K562 (cell line): ENCODE data around the gene ATP5PB. TPM values are rescaled to one million over a fixed set of nuclear protein-coding genes. Genes with fewer than 3 reads are reported as not detected.

Experiments
- ATAC-seq: fragments of 200-7000 bp; cut with Tn5 transposase; 3 replicates; pipeline ENCODE4 v1.9.1; 2020; ENCODE audit warnings: moderate library complexity
- BruUV-seq: library from RNA; stranded (reverse); fragments of 400-500 nt; replicated peaks from 2 replicates; lab custom pipeline; 2021; lab: Mats Ljungman, UMichigan
- CTCF ChIA-PET: fragments of 300-600 bp; formaldehyde crosslinking; extraction: SDS; loops from one replicate; lab custom pipeline; 2021; ENCODE audit warnings: low intra/inter-chr PET ratio; lab: Yijun Ruan, JAX
- POLR2A ChIA-PET: fragments of 300-600, 350-650 bp; sonication (Branson Sonifier 250); formaldehyde crosslinking; extraction: SDS; loops from one replicate; lab custom pipeline; 2021; ENCODE audit warnings: antibody characterized with exemption, inconsistent platforms; lab: Yijun Ruan, JAX
- DNase-seq, 4 experiments: peaks; one replicate each; pipeline versions ENCODE4 v3.0.0 to v3.0.0-alpha.2; 2011 to 2018; ENCODE audit warnings: low spot score in 3 of 4, mixed read lengths in 3 of 4; ENCODE audit errors: extremely low read depth in 1 of 4
- FAIRE-seq: peaks from 2 replicates; lab custom pipeline; 2011; peaks lifted over from hg19 to GRCh38; lab: Jason Lieb, UNC
- H2AFZ ChIP-seq: 2 replicates; pipeline ENCODE4 v1.6.0; 2011; ENCODE audit warnings: low read depth, low read length, control low read depth, inconsistent platforms
- H3K27ac ChIP-seq: fragments of 200-600 bp; 3 replicates; pipeline ENCODE4 v1.8.0; 2011; ENCODE audit warnings: low read depth, mild to moderate bottlenecking, control low read depth, inconsistent platforms, low read length, moderate library complexity, mixed read lengths; ENCODE audit errors: extremely low read depth
- H3K27me3 ChIP-seq, 2 experiments: fragments of 300-600 bp in 1 of 2; 2 replicates in 1 of 2; 3 replicates in 1 of 2; pipeline versions ENCODE4 v1.6.0 to v1.8.0; 2011; ENCODE audit warnings: inconsistent platforms in 2 of 2, low read length in 2 of 2, mild to moderate bottlenecking in 1 of 2, mixed read lengths in 1 of 2, moderate library complexity in 1 of 2; ENCODE audit not compliant: control insufficient read depth in 2 of 2, insufficient read depth in 2 of 2
- H3K36me3 ChIP-seq: fragments of 300-600 bp; 3 replicates; pipeline ENCODE4 v1.8.0; 2011; ENCODE audit warnings: mild to moderate bottlenecking, low read length, inconsistent platforms; ENCODE audit not compliant: control insufficient read depth, insufficient read depth
- H3K4me1 ChIP-seq, 2 experiments: fragments of 200-600 bp in 1 of 2; replicated peaks in 1 of 2; 2 replicates in 1 of 2; 3 replicates in 1 of 2; pipeline versions ENCODE4 v1.5.1 to v1.8.0; 2011; ENCODE audit warnings: inconsistent platforms in 2 of 2, low read length in 2 of 2, mild to moderate bottlenecking in 1 of 2, mixed read lengths in 1 of 2, moderate library complexity in 1 of 2; ENCODE audit not compliant: control insufficient read depth in 2 of 2, insufficient read depth in 2 of 2
- H3K4me2 ChIP-seq: 2 replicates; pipeline ENCODE4 v1.6.1; 2011; ENCODE audit warnings: low read length, control low read depth, inconsistent platforms, mixed read lengths; ENCODE audit not compliant: insufficient read depth
- H3K4me3 ChIP-seq: fragments of 200-600 bp; sonication (generic), shearing (Covaris generic); 2 replicates; pipeline ENCODE4 v1.5.1; 2016; ENCODE audit warnings: control low read depth, inconsistent platforms
- H3K79me2 ChIP-seq: fragments of 200-600 bp; 3 replicates; pipeline ENCODE4 v1.8.0; 2011; ENCODE audit warnings: low read length, inconsistent platforms; ENCODE audit not compliant: control insufficient read depth, insufficient read depth
- H3K9ac ChIP-seq, 2 experiments: 2 replicates each; pipeline versions ENCODE4 v1.6.0 to v1.6.1; 2011; ENCODE audit warnings: low read depth in 2 of 2, low read length in 2 of 2, control low read depth in 1 of 2, inconsistent platforms in 1 of 2, mild to moderate bottlenecking in 1 of 2, mixed read lengths in 1 of 2; ENCODE audit not compliant: insufficient read depth in 1 of 2
- H3K9me1 ChIP-seq: one replicate; pipeline ENCODE4 v1.6.0; 2011; ENCODE audit warnings: inconsistent platforms, mild to moderate bottlenecking, low read length, moderate library complexity; ENCODE audit not compliant: control insufficient read depth, insufficient read depth
- H3K9me3 ChIP-seq: replicated peaks from 2 replicates; pipeline ENCODE4 v1.5.1; 2011; ENCODE audit warnings: low read depth, low read length, inconsistent platforms; ENCODE audit not compliant: control insufficient read depth, insufficient read depth
- H4K20me1 ChIP-seq: replicated peaks from 2 replicates; pipeline ENCODE4 v1.6.1; 2011; ENCODE audit warnings: low read length, inconsistent platforms, mixed read lengths; ENCODE audit not compliant: control insufficient read depth, insufficient read depth
- FOXJ2 ChIP-seq: fragments of 200-800 bp; sonication (Bioruptor generic); IDR thresholded peaks from 2 replicates; pipeline ENCODE4 v1.6.1; 2016; ENCODE audit warnings: missing genetic modification characterization, missing compliant biosample characterization
- KLF10 ChIP-seq: fragments of 250-450 bp; sonication (Bioruptor Pico); IDR thresholded peaks from 2 replicates; pipeline ENCODE4 v1.6.1; 2021; ENCODE audit warnings: matching md5 sums
- NFYB ChIP-seq: IDR thresholded peaks from 2 replicates; pipeline ENCODE4 v1.6.1; 2011; ENCODE audit warnings: mild to moderate bottlenecking, moderate library complexity; ENCODE audit not compliant: insufficient read length; ENCODE audit errors: extremely low read depth
- SNRNP70 ChIP-seq: fragments of 200-400 bp; formaldehyde crosslinking; optimal IDR thresholded peaks from 2 replicates; pipeline ENCODE3; 2017; ENCODE audit warnings: low read depth, low read length
- ZC3H4 ChIP-seq: sonication (generic); formaldehyde crosslinking; IDR thresholded peaks from 2 replicates; pipeline ENCODE4 v1.9.0; 2021; ENCODE audit warnings: missing genetic modification reagents, borderline replicate concordance
- ZNF274 ChIP-seq: IDR thresholded peaks from 2 replicates; pipeline ENCODE4 v1.6.1; 2011; ENCODE audit warnings: low read depth, mild to moderate bottlenecking, low read length, moderate library complexity, borderline replicate concordance
- ZNF384 ChIP-seq: IDR thresholded peaks from 2 replicates; pipeline ENCODE4 v1.6.1; 2012; ENCODE audit warnings: low read depth, low read length, improper control_type of control experiment
- ZNF561 ChIP-seq: fragments of 450-650 bp; formaldehyde crosslinking; conservative IDR thresholded peaks from 2 replicates; pipeline ENCODE4 v1.4.0; 2020; ENCODE audit warnings: mild to moderate bottlenecking, moderate library complexity
- WGBS: fragments of 100-300 bp; shearing (Covaris generic); methylation state at CpG from one replicate; pipeline ENCODE4 v1.1.6; 2016; ENCODE audit warnings: low coverage, mixed read lengths; ENCODE audit not compliant: insufficient coverage; ENCODE audit errors: missing lambda C conversion rate; 5-methylcytosine and 5-hydroxymethylcytosine counted together
- in situ Hi-C: fragments of 300-500 bp; cut with MboI; formaldehyde crosslinking; loops from 4 replicates; pipeline ENCODE4 v1.15.0; 2018; ENCODE audit warnings: inconsistent platforms, mixed read lengths
- intact Hi-C: fragments of 100-400 bp; cut with micrococcal nuclease; formaldehyde crosslinking; loops from 2 replicates; pipeline ENCODE4 v1.14.2; 2022
- polyA plus RNA-seq, 8 experiments: library from polyadenylated mRNA; depleted of rRNA in 4 of 8; stranded (reverse) in 5 of 8; unstranded in 3 of 8; fragments of >200 nt; fragmentation: Nextera tagmentation in 2 of 8; fragmentation: Illumina TruSeq in 1 of 8; extraction: Ambion mirVana in 2 of 8; extraction: Trizol in 1 of 8; gene quantifications; 2 replicates each; pipeline versions ENCODE4 v1.2.1 to v1.2.3, GENCODE V29; 2011 to 2014; ENCODE audit warnings: inconsistent platforms in 1 of 8, missing spikeins in 1 of 8
- total RNA-seq, 7 experiments: library from RNA; depleted of rRNA in 6 of 7; stranded (reverse); fragments of >200 nt in 6 of 7; fragmentation: Illumina TruSeq in 2 of 7; extraction: Trizol in 2 of 7; gene quantifications; 2 replicates each; pipeline versions ENCODE4 v1.2.1 to v1.2.3, GENCODE V29; 2011 to 2021; ENCODE audit warnings: low replicate concordance in 1 of 7
- TF ChIP-seq, protein P1 (sequence below): fragments of 250-450 bp; sonication (Bioruptor Pico); IDR thresholded peaks from 2 replicates; pipeline ENCODE4 v1.4.0; 2020; ENCODE audit warnings: borderline replicate concordance

The ATP5PB gene
- total and polyA plus RNA-seq, 9 of the 15 experiments (the other 6 are each of a cell fraction or from before 2014, with no cell fraction given): 651 to 2,735 (median 1,061) TPM

- CTCF ChIA-PET: no interaction called here
- BruUV-seq: no TSS peak
- no peaks in the 10 kb centered on the region for H3K79me2 ChIP-seq
- in situ Hi-C loops: loop anchor here (5.0 to 25.0 kb wide), 2 partner anchors 273 to 853 kb away; partner anchors contain the start of gene DDX20
- no peak for DNase-seq
- no peaks in the 10 kb centered on the region for H3K36me3 ChIP-seq
- no peak overlapping the region for H3K27ac ChIP-seq
- H3K4me2 ChIP-seq: no peak overlapping the region
- no peak overlapping the region for H3K4me3 ChIP-seq
- intact Hi-C loops: loop anchor here (5.0 kb wide), 1 partner anchor 883 kb away; no protein-coding TSS in a partner anchor
- H3K9ac ChIP-seq: no peak overlapping the region
- H2AFZ ChIP-seq: no peak overlapping the region
- POLR2A ChIA-PET: no interaction called here
- TF ChIP-seq FOXJ2 (no peak), ZNF384 (no peak), ZC3H4 (no peak), ZNF274 (no peak), KLF10 (CRISPR knock-in tag) (no peak), SNRNP70 (no peak), NFYB (no peak), ZNF561 (CRISPR knock-in tag) (no peak)
- TF ChIP-seq, protein P1, sequence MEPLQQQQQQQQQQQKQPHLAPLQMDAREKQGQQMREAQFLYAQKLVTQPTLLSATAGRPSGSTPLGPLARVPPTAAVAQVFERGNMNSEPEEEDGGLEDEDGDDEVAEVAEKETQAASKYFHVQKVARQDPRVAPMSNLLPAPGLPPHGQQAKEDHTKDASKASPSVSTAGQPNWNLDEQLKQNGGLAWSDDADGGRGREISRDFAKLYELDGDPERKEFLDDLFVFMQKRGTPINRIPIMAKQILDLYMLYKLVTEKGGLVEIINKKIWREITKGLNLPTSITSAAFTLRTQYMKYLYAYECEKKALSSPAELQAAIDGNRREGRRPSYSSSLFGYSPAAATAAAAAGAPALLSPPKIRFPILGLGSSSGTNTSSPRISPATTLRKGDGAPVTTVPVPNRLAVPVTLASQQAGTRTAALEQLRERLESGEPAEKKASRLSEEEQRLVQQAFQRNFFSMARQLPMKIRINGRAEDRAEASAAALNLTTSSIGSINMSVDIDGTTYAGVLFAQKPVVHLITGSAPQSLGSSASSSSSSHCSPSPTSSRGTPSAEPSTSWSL (CRISPR knock-in tag): no peak
- TF ChIP-seq, all 486 proteins: peak for 0
- Histone ChIP-seq H4K20me1 (no peaks in the 10 kb centered on the region), H3K27me3 (peaks cover 10 to 24% of the 10 kb centered on the region in 2 experiments; a peak in 4 of 5 replicates), H3K4me1 (no peaks in the 10 kb centered on the region), H3K9me1 (no peaks in the 10 kb centered on the region), H3K9me3 (no peaks in the 10 kb centered on the region)
- FAIRE-seq (no peak), ATAC-seq (no peak)
- 0% methylated on average over 2 of the region's 2 CpGs for WGBS
Observed at GRCh38 chr1:111483876-111484275, 34.6 kb downstream of the ATP5PB start.
